Measurements from ENCODE around the gene DPPA5. TPM values are rescaled to one million over a fixed set of nuclear protein-coding genes. Genes with fewer than 3 reads are reported as not detected.

DPPA5 gene
- total and polyA plus RNA-seq, 9 of the 15 experiments (the other 6 are each of a cell fraction or from before 2014, with no cell fraction given) = not detected

GRCh38 chr6:73309785-73310502, 44.1 kb downstream of the DPPA5 start (continued):
- TF ChIP-seq HNRNPL (IDR thresholded peaks at IDR 0.05; ENCODE audit: low read depth, low read length) (no peak), PHF21A (IDR thresholded peaks at IDR 0.05; ENCODE audit: borderline replicate concordance, low read depth) (0 out of 2 replicates have a peak, but pooled peaks have one; percentile 53), MAFK (IDR thresholded peaks at IDR 0.05; ENCODE audit: low read length) (no peak), ZNF583 (CRISPR knock-in tag; IDR thresholded peaks at IDR 0.05) (no peak), SIN3A (IDR thresholded peaks at IDR 0.05; ENCODE audit: borderline replicate concordance in 2 of 2, control insufficient read depth in 1 of 2, low read depth in 2 of 2, low read length in 2 of 2) (no peak), GTF2A2 (tag; IDR thresholded peaks at IDR 0.05) (no peak), JUNB (CRISPR knock-in tag; conservative IDR thresholded peaks at IDR 0.05) (no peak), ZSCAN29 (IDR thresholded peaks at IDR 0.05) (peak; percentile 87), ZNF3 (CRISPR knock-in tag; IDR thresholded peaks at IDR 0.05) (no peak), PCBP1 (IDR thresholded peaks at IDR 0.05; ENCODE audit: low read depth, low read length, poor library complexity, severe bottlenecking) (no peak), OTX1 (CRISPR knock-in tag; IDR thresholded peaks at IDR 0.05) (no peak), CXXC5 (CRISPR knock-in tag; IDR thresholded peaks at IDR 0.05) (no peak; the same call in 1 of the 2 replicates), HBP1 (CRISPR knock-in tag; IDR thresholded peaks at IDR 0.05) (no peak), ZBTB17 (CRISPR knock-in tag; IDR thresholded peaks at IDR 0.05) (no peak), RBM22 (IDR thresholded peaks at IDR 0.05; ENCODE audit: low read depth, low read length, poor library complexity, severe bottlenecking) (peak; percentile 40)
- TF ChIP-seq, protein P1, sequence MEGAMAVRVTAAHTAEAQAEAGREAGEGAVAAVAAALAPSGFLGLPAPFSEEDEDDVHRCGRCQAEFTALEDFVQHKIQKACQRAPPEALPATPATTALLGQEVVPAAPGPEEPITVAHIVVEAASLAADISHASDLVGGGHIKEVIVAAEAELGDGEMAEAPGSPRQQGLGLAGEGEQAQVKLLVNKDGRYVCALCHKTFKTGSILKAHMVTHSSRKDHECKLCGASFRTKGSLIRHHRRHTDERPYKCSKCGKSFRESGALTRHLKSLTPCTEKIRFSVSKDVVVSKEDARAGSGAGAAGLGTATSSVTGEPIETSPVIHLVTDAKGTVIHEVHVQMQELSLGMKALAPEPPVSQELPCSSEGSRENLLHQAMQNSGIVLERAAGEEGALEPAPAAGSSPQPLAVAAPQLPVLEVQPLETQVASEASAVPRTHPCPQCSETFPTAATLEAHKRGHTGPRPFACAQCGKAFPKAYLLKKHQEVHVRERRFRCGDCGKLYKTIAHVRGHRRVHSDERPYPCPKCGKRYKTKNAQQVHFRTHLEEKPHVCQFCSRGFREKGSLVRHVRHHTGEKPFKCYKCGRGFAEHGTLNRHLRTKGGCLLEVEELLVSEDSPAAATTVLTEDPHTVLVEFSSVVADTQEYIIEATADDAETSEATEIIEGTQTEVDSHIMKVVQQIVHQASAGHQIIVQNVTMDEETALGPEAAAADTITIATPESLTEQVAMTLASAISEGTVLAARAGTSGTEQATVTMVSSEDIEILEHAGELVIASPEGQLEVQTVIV (CRISPR knock-in tag; IDR thresholded peaks at IDR 0.05; ENCODE audit: borderline replicate concordance) = no peak
- TF ChIP-seq, protein P2, sequence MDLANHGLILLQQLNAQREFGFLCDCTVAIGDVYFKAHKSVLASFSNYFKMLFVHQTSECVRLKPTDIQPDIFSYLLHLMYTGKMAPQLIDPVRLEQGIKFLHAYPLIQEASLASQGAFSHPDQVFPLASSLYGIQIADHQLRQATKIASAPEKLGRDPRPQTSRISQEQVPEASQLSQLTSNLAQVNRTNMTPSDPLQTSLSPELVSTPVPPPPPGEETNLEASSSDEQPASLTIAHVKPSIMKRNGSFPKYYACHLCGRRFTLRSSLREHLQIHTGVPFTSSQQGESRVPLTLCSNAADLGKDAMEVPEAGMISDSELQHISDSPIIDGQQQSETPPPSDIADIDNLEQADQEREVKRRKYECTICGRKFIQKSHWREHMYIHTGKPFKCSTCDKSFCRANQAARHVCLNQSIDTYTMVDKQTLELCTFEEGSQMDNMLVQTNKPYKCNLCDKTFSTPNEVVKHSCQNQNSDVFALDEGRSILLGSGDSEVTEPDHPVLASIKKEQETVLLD (IDR thresholded peaks at IDR 0.05) = 0 out of 2 replicates have a peak, but pooled peaks have one; percentile 28
- TF ChIP-seq, protein P3, sequence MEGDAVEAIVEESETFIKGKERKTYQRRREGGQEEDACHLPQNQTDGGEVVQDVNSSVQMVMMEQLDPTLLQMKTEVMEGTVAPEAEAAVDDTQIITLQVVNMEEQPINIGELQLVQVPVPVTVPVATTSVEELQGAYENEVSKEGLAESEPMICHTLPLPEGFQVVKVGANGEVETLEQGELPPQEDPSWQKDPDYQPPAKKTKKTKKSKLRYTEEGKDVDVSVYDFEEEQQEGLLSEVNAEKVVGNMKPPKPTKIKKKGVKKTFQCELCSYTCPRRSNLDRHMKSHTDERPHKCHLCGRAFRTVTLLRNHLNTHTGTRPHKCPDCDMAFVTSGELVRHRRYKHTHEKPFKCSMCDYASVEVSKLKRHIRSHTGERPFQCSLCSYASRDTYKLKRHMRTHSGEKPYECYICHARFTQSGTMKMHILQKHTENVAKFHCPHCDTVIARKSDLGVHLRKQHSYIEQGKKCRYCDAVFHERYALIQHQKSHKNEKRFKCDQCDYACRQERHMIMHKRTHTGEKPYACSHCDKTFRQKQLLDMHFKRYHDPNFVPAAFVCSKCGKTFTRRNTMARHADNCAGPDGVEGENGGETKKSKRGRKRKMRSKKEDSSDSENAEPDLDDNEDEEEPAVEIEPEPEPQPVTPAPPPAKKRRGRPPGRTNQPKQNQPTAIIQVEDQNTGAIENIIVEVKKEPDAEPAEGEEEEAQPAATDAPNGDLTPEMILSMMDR (IDR thresholded peaks at IDR 0.05 in 2 of 3, conservative IDR thresholded peaks at IDR 0.05 in 1 of 3; ENCODE audit: insufficient read depth in 2 of 3, low read depth in 1 of 3, low read length in 3 of 3) = peak; percentile 57 to 78 (median 78)
- TF ChIP-seq, protein P4, sequence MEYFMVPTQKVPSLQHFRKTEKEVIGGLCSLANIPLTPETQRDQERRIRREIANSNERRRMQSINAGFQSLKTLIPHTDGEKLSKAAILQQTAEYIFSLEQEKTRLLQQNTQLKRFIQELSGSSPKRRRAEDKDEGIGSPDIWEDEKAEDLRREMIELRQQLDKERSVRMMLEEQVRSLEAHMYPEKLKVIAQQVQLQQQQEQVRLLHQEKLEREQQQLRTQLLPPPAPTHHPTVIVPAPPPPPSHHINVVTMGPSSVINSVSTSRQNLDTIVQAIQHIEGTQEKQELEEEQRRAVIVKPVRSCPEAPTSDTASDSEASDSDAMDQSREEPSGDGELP (CRISPR knock-in tag; IDR thresholded peaks at IDR 0.05; ENCODE audit: borderline replicate concordance) = peak; percentile 50; the same call in 1 of the 2 replicates

Data from K562 (cell line).